ENCODE measurements around the gene FERD3L. TPM values are rescaled to one million over a fixed set of nuclear protein-coding genes. Genes with fewer than 3 reads are reported as not detected.
A peak's percentile ranks its signal among the peaks of the same experiment; 100 is the strongest.

The FERD3L gene
- total RNA-seq, 1 experiment from 2014 or later, result not detected

- Mint-ChIP-seq H3K4me1 (ENCODE audit: low read depth, unreplicated experiment) (no peaks in the 10 kb centered on the region), H3K27ac (ENCODE audit: unreplicated experiment) (peak overlapping the region; percentile 48), H3K36me3 (ENCODE audit: insufficient read depth, unreplicated experiment) (peaks cover 17% of the 10 kb centered on the region), H3K9me3 (ENCODE audit: low read depth, unreplicated experiment) (no peaks in the 10 kb centered on the region), H3K4me3 (ENCODE audit: low read depth, unreplicated experiment) (peak overlapping the region; percentile 70), H3K27me3 (ENCODE audit: unreplicated experiment) (peaks cover 34% of the 10 kb centered on the region)
- BruUV-seq (replicated peaks), result no TSS peak
- peak; percentile 35 for DNase-seq
- CTCF ChIA-PET, result interaction anchor here (0.6 to 1.4 kb wide), 5 partner anchors 16 to 452 kb away, joined by 4 to 11 read pairs (median 5); no protein-coding TSS in a partner anchor
- TF ChIP-seq CTCF (IDR thresholded peaks at IDR 0.05; ENCODE audit: unreplicated experiment), result no peak
- intact Hi-C loops (cut with micrococcal nuclease; ENCODE audit: unreplicated experiment), result no loop called here
Observed at GRCh38 chr7:19116121-19117090, 28.8 kb downstream of the FERD3L start.

DNA sequence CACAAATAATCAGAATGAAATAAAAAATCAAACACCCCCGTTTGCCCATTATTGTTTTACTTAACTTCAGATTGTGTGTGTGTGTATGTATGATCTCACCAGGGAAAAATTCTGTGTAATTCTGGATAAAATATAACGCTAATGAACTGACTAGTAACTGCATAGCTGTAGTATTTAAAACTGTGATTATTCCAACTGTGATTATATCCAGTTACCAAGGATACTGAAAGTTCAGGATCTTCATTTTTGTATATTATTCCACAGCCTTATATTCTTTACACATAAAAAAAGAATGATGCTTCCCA is 30.7 kb downstream of the FERD3L start:
- Mint-ChIP-seq H3K4me3 (ENCODE audit: low read depth, unreplicated experiment) (no peak overlapping the region), H3K27ac (ENCODE audit: unreplicated experiment) (no peak overlapping the region), H3K36me3 (ENCODE audit: insufficient read depth, unreplicated experiment) (peaks cover 17% of the 10 kb centered on the region), H3K9me3 (ENCODE audit: low read depth, unreplicated experiment) (no peaks in the 10 kb centered on the region), H3K27me3 (ENCODE audit: unreplicated experiment) (peaks cover 31% of the 10 kb centered on the region), H3K4me1 (ENCODE audit: low read depth, unreplicated experiment) (no peaks in the 10 kb centered on the region)
- no peak for DNase-seq
- intact Hi-C loops (cut with micrococcal nuclease; ENCODE audit: unreplicated experiment), result no loop called here
- no peak for TF ChIP-seq CTCF (IDR thresholded peaks at IDR 0.05; ENCODE audit: unreplicated experiment)
- CTCF ChIA-PET, result interaction anchor here (1.5 kb wide), 1 partner anchor 10 kb away, joined by 4 read pairs; no protein-coding TSS in a partner anchor
- no TSS peak for BruUV-seq (replicated peaks)

- TF ChIP-seq CTCF (IDR thresholded peaks at IDR 0.05; ENCODE audit: unreplicated experiment), result no peak
- H3K27ac Mint-ChIP-seq (ENCODE audit: unreplicated experiment), result no peak overlapping the region
- no peak for DNase-seq
- H3K4me1 Mint-ChIP-seq (ENCODE audit: low read depth, unreplicated experiment), result no peaks in the 10 kb centered on the region
- no TSS peak for BruUV-seq (replicated peaks)
- peaks cover 31% of the 10 kb centered on the region for H3K27me3 Mint-ChIP-seq (ENCODE audit: unreplicated experiment)
- intact Hi-C loops (cut with micrococcal nuclease; ENCODE audit: unreplicated experiment), result no loop called here
- no peak overlapping the region for H3K4me3 Mint-ChIP-seq (ENCODE audit: low read depth, unreplicated experiment)
- H3K36me3 Mint-ChIP-seq (ENCODE audit: insufficient read depth, unreplicated experiment), result peaks cover 17% of the 10 kb centered on the region
- H3K9me3 Mint-ChIP-seq (ENCODE audit: low read depth, unreplicated experiment), result no peaks in the 10 kb centered on the region
- CTCF ChIA-PET, result interaction anchor here (0.5 to 1.5 kb wide), 2 partner anchors 9 to 18 kb away, joined by 3 to 4 read pairs; no protein-coding TSS in a partner anchor
Observed at GRCh38 chr7:19113855-19114550, 31.2 kb downstream of the FERD3L start.

- intact Hi-C loops (cut with micrococcal nuclease; ENCODE audit: unreplicated experiment), result no loop called here
- H3K4me3 Mint-ChIP-seq (ENCODE audit: low read depth, unreplicated experiment), result no peak overlapping the region
- no peak for TF ChIP-seq CTCF (IDR thresholded peaks at IDR 0.05; ENCODE audit: unreplicated experiment)
- no peak overlapping the region for H3K27ac Mint-ChIP-seq (ENCODE audit: unreplicated experiment)
- no peak for DNase-seq
- peaks cover 33% of the 10 kb centered on the region for H3K27me3 Mint-ChIP-seq (ENCODE audit: unreplicated experiment)
- no TSS peak for BruUV-seq (replicated peaks)
- peaks cover 17% of the 10 kb centered on the region for H3K36me3 Mint-ChIP-seq (ENCODE audit: insufficient read depth, unreplicated experiment)
- no peaks in the 10 kb centered on the region for H3K9me3 Mint-ChIP-seq (ENCODE audit: low read depth, unreplicated experiment)
- H3K4me1 Mint-ChIP-seq (ENCODE audit: low read depth, unreplicated experiment), result no peaks in the 10 kb centered on the region
- CTCF ChIA-PET, result interaction anchor here (0.5 kb wide), 1 partner anchor 17 kb away, joined by 3 read pairs; no protein-coding TSS in a partner anchor
Observed at GRCh38 chr7:19113002-19113350, 32.2 kb downstream of the FERD3L start.

Data from Calu3 (cell line).